ENCODE measurements around the gene POU3F2.

POU3F2 gene

GRCh38 chr6:98831057-98831958 lies 3.1 kb upstream of the POU3F2 start:
- no peak for DNase-seq

- DNase-seq: no peak
These were observed 2.5 kb upstream of the POU3F2 start for GRCh38 chr6:98831959-98832283.

- DNase-seq: no peak
These were observed 1.9 kb upstream of the POU3F2 start for GRCh38 chr6:98832284-98833056.

- no peak for DNase-seq
These were observed 1.4 kb upstream of the POU3F2 start for GRCh38 chr6:98833057-98833306.

GRCh38 chr6:98833307-98834059 lies 891 bp upstream of the POU3F2 start:
- DNase-seq: no peak

GRCh38 chr6:98835149-98836024 lies 1.0 kb downstream of the POU3F2 start:
- DNase-seq: no peak

- no peak for DNase-seq
These were observed 1.9 kb downstream of the POU3F2 start for GRCh38 chr6:98836025-98836961.

- no peak for DNase-seq
These were observed 2.9 kb downstream of the POU3F2 start for GRCh38 chr6:98836962-98837944.

- no peak for DNase-seq
These were observed 3.7 kb downstream of the POU3F2 start for GRCh38 chr6:98838032-98838431.

GRCh38 chr6:98838975-98839374 lies 4.6 kb downstream of the POU3F2 start:
- DNase-seq: no peak

GRCh38 chr6:98839781-98840361 lies 5.5 kb downstream of the POU3F2 start:
- no peak for DNase-seq

GRCh38 chr6:98840385-98840784 lies 6.0 kb downstream of the POU3F2 start:
- DNase-seq: no peak

- no peak for DNase-seq
These were observed 6.7 kb downstream of the POU3F2 start for GRCh38 chr6:98840996-98841513.

- no peak for DNase-seq
These were observed 7.4 kb downstream of the POU3F2 start for GRCh38 chr6:98841621-98842341.

- DNase-seq: no peak
These were observed 8.2 kb downstream of the POU3F2 start for GRCh38 chr6:98842342-98843180.

GRCh38 chr6:98843271-98844243 lies 9.2 kb downstream of the POU3F2 start:
- no peak for DNase-seq
